ENCODE data around the gene UNC45B.
"Not testable (repeated sequence)": the region's sequence is repeated elsewhere in the genome, so short reads cannot be mapped to it uniquely, and the experiment has no call there.

Gene UNC45B

DNA sequence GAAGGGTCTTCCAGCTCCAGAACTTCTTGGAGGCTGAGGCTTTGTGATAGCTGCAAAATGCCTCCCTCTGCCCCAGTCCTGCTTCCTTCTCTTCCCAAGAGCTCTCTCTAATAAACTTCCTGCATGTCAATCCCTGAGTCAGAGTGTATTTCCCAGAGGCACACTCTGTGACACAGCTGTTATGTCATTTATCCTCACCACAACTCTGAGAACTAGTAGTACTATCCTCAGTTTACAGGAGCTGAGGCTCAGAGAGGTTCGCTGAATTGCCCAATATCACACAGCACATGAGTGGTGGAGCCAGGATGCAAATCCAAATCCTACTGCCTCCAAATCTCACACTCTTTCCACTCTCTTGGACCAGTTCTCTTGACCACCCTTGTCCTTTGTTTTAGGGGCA lies 20.0 kb downstream of the UNC45B start:
- in situ Hi-C loops (cut with HindIII; ENCODE audit: low sequenced_read_pairs), result no loop called here

DNA sequence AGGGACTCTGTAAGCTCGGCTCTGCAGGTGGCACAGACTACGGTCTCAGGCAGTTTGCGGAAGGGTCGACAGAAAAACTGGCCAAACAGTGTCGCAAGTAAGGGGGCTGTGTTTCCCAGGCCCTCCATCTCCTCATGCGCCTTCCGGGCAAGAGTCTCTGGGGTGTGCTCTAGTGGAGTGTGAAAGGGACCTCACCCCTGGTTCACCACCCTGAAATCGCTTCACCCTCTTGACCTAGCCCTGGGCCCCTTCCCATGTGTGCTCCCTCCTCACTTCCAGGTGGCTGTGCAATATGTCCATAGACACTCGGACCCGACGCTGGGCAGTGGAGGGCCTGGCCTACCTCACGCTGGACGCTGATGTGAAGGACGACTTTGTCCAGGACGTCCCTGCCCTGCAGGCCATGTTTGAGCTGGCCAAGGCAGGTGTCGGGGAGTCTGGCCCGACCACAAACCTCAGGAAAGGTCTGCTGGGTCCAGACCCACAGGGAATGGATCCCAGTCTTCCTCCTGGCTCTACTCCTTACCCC lies 22.3 kb downstream of the UNC45B start:
- in situ Hi-C loops (cut with HindIII; ENCODE audit: low sequenced_read_pairs), result no loop called here

DNA sequence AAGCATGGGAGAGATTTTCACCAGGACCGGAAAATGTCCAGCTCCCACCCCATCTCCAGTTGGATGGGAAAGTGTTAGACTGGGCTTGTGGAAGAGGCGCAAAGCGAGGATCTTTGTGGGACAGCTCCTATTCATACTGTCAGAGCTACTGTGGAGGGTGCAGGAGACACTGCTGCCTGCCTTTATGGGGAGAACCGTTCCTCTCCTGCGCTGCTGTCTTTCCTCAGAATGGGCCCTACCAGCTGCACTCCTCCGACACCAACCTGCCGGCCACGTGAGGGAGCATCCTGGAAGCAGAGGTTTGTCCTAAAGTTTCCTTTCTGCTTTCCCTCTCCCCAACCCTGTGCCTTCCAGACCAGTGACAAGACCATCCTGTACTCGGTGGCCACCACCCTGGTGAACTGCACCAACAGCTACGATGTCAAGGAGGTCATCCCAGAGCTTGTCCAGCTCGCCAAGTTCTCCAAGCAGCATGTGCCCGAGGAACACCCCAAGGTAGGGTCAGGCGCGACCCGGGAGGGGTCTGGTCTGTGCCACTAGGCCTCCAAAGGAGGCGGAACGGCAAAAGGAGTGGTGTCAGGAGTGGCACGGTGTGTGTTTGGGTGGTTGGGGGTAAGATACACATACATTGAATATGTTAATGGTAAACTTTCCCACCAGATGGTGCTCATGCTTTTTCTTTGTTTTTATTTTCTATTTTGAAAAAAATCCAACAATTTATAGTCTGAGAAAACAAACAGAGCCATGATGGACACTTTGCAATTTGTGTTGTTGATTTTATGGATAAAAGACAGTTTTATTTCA lies 23.6 kb downstream of the UNC45B start:
- in situ Hi-C loops (cut with HindIII; ENCODE audit: low sequenced_read_pairs), result no loop called here

DNA sequence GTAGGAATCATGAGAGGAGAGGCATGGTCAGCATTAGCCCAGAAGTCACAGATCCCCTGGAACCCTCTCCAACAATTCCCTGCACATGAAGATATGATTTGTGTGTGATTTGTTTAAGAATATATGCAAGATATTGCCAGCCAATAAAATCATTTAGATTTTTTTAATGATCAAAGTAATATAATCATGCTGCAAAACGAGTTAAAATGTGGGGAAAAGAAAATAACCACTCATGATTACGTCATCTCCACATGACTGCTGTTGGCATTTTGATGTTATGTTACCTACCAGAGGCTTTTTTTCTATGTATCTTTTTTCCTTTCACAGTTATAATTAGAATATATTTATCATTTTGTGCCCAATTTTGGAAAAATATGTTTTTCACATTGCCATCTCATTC lies 24.2 kb downstream of the UNC45B start:
- in situ Hi-C loops (cut with HindIII; ENCODE audit: low sequenced_read_pairs), result no loop called here

DNA sequence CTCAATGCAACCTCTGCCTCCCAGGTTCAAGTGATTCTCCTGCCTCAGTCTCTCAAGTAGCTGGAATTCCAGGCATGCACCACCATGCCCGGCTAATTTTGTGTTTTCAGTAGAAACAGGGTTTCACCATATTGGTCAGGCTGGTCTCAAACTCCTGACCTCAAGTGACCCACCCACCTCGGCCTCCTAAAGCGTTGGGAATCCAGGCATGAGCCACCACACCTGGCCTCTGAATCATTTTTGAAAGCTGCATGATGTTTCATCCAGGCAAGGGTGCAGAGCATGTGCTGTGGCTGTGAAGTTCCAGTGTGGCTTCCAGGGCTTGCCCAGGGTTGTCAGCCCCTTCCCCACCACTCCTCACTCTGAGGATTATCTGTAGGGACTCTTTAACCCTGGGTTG lies 24.7 kb downstream of the UNC45B start:
- in situ Hi-C loops (cut with HindIII; ENCODE audit: low sequenced_read_pairs), result not testable (repeated sequence)

DNA sequence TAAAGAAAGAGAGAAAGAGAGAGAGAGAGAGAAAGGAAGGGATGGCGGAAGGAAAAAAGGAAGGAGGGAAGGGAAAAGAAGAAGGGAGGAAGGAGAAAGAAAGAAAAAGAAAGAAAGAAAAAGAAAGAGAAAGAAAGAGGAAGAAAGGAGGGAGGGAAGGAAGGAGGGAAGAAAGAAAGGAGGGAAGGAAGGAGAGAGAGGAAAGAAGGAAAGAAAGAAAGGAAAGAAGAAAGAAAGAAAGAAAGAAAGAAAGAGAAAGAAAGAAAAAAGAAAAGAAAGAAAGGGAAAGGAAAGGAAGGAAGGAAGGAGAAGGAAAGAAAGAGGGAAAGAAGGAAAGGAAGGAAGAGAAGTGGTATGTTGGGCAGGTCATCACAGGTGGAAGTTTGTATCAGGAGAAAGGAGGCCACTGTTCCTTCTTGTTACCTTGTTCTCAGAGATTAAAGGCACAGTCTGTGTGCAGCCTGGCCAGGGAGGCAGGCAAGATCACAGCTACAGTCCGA lies 27.3 kb downstream of the UNC45B start:
- in situ Hi-C loops (cut with HindIII; ENCODE audit: low sequenced_read_pairs), result loop anchor here (25.0 kb wide), 1 partner anchor 337 kb away; no protein-coding TSS in a partner anchor

DNA sequence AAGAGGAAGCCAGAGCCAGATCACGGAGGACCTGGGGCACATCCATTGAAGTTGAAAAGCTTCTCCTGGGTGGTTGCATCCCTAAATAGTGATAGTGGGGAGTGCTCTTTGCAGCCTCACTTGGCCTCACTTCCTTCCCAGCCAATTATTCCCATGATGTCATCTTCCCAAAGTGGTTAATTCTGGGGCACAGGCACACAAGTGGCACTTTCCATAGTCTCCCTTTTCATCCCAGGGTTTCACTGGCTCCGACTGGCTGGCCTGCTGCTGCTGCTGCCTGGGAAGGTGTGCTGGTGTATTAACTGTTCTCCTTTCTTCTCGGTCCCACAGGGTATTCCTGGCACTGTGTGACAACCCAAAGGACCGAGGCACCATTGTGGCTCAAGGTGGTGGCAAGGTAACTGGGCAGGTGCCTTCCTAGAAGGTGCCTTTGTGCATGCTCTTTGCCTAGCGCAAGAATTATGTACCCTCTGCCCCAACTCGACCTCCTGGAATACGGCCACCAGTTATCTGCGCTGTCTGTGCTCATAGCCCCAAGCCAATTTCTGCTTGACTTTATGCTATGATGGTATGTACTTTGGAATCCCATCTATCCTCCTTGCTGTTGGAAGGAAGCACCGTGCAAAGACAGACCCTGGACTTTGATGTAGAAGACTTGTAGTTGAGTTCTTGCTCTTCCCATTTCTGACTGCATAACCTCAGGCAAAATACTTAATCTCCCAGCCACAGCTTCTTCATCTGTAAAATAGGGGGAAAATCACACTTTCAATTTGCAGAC lies 28.2 kb downstream of the UNC45B start:
- in situ Hi-C loops (cut with HindIII; ENCODE audit: low sequenced_read_pairs), result loop anchor here (25.0 kb wide), 1 partner anchor 336 kb away; no protein-coding TSS in a partner anchor

DNA sequence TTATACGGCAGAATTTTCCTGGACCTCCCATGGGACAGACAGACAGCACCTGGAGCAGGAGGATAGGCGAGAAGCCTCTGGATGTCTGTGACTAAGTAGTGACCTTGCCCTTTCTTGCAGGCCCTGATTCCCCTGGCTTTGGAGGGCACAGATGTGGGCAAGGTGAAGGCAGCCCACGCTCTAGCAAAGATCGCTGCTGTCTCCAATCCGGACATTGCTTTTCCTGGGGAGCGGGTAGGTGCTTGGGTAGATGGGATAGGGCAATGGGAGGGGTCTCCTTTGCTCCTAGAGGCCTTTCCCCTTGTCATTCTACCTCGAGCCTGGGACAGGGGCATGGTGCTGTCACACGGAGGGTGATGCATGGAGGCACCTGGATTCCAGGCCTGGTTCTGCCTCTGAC lies 29.3 kb downstream of the UNC45B start:
- in situ Hi-C loops (cut with HindIII; ENCODE audit: low sequenced_read_pairs), result loop anchor here (25.0 kb wide), 1 partner anchor 335 kb away; no protein-coding TSS in a partner anchor

DNA sequence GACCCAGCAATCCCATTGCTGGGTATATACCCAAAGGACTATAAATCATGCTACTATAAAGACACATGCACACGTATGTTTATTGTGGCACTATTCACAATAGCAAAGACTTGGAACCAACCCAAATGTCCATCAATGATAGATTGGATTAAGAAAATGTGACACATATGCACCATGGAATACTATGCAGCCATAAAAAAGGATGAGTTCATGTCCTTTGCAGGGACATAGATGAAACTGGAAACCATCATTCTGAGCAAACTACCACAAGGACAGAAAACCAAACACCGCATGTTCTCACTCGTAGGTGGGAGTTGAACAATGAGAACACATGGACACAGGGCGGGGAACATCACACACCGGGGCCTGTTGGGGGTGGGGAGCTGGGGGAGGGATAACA lies 31.8 kb downstream of the UNC45B start:
- in situ Hi-C loops (cut with HindIII; ENCODE audit: low sequenced_read_pairs), result loop anchor here (25.0 kb wide), 1 partner anchor 333 kb away; no protein-coding TSS in a partner anchor

DNA sequence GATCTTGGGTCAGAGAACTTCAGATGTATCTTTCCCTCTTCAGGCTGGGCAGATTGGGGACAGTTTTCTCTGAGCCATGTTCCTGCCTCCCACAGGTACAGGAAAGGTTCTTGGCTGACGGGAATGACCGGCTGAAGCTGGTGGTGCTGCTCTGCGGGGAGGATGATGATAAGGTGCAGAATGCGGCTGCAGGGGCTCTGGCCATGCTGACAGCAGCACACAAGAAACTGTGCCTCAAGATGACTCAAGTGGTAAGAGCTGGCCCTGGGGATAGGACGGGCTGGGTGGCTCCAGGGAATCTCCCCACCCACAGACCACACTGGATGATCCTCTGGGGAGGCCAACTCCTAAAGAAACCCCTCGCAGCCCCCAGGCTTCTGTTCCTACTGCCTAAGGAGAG lies 35.7 kb downstream of the UNC45B start:
- in situ Hi-C loops (cut with HindIII; ENCODE audit: low sequenced_read_pairs), result loop anchor here (25.0 kb wide), 1 partner anchor 329 kb away; no protein-coding TSS in a partner anchor

DNA sequence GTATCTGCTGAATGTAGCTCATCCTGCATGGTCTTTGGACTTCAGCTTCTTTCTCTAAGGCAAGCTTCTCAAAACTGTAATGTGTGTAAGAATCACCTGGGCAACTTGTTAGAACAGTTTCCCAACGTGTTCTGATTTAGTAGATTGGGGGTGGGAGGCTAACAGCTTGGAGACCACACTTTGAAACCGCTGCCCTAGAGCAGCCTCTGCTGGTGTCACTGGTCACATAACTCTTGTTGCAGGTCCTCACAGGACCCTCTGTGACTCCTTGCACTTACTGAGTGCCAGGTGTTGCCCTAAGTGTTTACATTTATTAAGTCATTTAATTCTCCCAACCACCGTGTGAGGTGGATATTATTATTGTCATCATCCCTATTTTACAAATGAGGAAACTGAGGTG lies 36.7 kb downstream of the UNC45B start:
- in situ Hi-C loops (cut with HindIII; ENCODE audit: low sequenced_read_pairs), result loop anchor here (25.0 kb wide), 1 partner anchor 328 kb away; no protein-coding TSS in a partner anchor

DNA sequence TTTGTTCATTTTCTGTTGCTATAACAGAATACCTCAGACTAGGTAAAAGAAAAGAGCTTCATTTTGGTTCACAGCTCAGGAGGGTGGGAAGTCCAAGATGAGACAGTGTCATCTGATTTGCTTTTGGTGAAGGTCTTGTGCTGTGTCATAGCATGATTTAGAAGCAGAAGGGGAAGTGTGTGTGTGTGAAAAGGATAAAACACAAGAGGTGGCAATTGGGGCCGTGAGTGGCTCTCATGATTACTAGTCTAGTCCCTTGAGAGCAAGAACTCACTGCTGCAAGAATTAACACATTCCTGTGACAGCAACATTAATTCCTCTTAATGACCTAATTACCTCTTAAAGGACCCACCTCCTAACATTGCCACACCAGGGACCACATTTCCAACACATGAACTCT lies 38.2 kb downstream of the UNC45B start:
- in situ Hi-C loops (cut with HindIII; ENCODE audit: low sequenced_read_pairs), result loop anchor here (25.0 kb wide), 1 partner anchor 326 kb away; no protein-coding TSS in a partner anchor

DNA sequence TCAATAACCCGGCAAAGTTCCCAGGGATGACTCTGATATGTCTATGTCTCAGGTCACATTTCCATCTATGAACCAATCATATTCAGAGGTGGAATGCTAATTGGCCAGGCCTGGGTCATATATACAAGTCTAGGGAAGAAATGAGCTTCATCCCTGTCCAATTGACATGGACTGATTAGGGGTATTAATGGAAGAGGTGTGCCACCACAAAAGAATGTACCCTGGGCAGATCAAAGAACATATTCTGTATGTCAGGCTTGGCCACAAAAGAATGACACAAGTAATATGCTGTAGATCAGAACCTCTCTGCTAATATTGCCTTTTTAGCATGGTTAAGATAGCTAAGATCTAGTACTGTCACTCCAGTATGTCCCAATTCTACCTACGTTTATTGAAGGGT lies 39.9 kb downstream of the UNC45B start:
- in situ Hi-C loops (cut with HindIII; ENCODE audit: low sequenced_read_pairs), result loop anchor here (25.0 kb wide), 1 partner anchor 325 kb away; no protein-coding TSS in a partner anchor

DNA sequence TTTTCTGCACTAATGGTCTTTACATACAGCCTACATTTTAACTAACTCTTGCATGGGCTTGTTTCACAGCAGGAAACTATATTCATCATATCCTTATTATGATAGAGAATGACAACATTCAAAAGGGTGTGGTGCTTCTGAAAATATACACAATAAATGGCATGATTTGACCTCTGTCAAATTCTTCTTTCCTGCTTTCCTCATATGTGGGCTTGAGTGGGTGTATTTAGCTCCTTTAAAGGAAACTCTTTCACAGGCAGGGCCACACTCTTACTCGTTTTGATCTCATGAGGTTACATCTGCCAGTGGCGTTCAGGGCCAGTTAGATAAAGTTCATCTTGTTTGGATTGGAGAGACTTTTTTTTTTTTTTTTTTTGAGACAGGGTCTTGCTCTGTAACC lies 40.5 kb downstream of the UNC45B start:
- in situ Hi-C loops (cut with HindIII; ENCODE audit: low sequenced_read_pairs), result loop anchor here (25.0 kb wide), 1 partner anchor 324 kb away; no protein-coding TSS in a partner anchor

DNA sequence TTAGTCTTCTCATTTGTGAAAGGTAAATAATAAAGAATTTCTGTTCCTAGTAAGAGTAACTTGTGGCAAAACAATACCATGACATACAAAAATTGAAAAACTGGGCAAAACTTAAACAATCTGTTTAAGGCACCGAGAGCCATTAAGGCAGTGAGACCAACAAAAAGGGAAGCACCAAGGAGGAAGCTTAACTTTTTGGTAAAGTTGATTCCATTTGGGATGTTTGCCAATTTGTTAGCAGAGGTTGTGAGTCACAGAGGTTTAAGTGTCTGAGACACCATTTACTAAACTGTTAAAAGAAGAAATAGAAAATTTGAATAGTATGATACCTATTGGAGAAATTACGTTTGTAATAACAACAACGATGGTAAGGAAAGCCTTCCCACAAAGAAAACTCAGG lies 41.7 kb downstream of the UNC45B start:
- in situ Hi-C loops (cut with HindIII; ENCODE audit: low sequenced_read_pairs), result loop anchor here (25.0 kb wide), 1 partner anchor 323 kb away; no protein-coding TSS in a partner anchor

DNA sequence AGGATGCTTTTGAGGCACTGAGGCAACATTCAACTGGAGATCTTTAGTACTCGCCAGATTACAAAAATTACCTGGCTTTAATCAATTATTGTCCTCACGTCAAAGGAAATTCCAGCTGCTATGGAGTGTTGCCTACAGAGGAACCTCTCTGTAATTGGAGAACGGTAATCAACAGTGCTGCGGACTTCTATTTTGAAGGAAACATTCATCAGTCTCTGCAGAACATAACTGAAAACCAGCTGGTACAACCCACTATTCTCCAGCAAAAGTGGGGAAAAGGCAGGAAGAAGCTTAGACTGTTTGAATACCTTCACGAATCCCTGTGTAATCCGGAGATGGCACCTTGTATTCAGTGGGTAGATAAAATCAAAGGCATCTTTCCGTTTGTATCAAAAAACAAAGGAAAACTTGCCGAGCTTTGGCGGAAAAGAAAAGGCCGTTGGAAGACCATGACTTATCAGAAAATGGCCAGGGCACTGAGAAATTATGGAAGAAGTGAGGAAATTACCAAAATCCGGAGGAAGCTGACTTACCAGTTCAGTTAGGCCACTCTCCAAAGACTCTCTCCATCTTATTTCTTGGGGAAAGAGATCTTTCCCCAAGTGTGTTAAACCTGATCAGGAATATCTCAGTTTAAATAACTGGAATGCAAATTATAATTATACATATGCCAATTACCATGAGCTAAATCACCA lies 43.5 kb downstream of the UNC45B start:
- in situ Hi-C loops (cut with HindIII; ENCODE audit: low sequenced_read_pairs), result loop anchor here (25.0 kb wide), 1 partner anchor 321 kb away; no protein-coding TSS in a partner anchor

DNA sequence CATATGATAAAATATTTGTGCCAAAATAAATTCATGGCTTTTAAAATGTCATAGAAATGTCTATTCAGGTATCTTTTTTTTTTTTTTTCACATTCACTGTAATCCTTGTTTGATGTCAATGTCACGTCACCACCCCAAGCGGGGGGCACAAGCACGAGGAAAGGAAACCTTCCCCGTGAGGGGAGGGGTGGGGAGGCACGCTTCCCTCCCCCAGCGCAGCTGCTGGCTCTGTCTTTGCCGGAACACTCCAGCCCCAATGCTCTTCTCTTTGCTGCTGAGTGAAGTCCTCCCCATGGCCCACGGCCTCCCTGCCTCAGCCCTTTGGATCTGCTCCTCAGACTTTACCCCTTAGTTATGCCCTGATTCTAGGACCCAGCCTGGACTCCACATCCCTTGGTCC lies 45.1 kb downstream of the UNC45B start:
- in situ Hi-C loops (cut with HindIII; ENCODE audit: low sequenced_read_pairs), result loop anchor here (25.0 kb wide), 1 partner anchor 320 kb away; no protein-coding TSS in a partner anchor

DNA sequence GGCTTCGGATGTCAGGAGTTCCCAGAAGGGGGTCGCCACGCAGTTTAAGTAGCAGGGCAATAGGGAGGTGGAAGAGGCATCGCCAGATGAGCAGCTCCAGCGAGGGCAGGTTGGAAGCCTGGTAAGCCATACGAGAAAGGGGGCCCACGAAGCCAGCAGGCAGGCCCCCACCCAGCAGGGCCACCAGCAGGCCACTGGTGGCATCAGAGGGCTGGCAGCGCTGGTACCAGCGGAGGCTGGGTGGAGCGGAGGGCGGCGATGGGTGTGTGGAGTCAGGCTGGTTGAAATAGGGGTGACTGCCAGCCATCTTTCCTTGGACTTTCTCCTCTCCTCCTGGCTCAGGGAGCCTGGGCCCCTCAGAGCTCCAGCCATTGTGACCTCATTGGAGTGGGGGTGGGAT lies 46.4 kb downstream of the UNC45B start, which contains the start of gene SLC35G3:
Gene SLC35G3 (minus strand): TSS at position 393 of the 400 bp plus-strand sequence. CDS start 86 bp downstream, at position 307.
- in situ Hi-C loops (cut with HindIII; ENCODE audit: low sequenced_read_pairs), result loop anchor here (25.0 kb wide), 1 partner anchor 318 kb away; no protein-coding TSS in a partner anchor

DNA sequence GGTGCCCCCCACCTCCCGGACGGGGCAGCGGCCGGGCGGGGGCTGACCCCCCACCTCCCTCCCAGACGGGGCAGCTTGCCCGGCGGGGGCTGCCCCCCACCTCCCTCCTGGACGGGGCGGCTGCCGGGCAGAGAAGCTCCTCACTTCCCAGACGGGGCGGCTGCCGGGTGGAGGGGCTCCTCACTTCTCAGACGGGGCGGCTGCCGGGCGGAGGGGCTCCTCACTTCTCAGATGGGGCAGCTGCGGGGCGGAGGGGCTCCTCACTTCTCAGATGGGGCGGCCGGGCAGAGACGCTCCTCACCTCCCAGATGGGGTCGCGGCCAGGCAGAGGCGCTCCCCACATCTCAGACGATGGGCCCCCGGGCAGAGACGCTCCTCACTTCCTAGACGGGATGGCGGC lies 47.4 kb downstream of the UNC45B start:
- in situ Hi-C loops (cut with HindIII; ENCODE audit: low sequenced_read_pairs), result loop anchor here (25.0 kb wide), 1 partner anchor 317 kb away; no protein-coding TSS in a partner anchor

DNA sequence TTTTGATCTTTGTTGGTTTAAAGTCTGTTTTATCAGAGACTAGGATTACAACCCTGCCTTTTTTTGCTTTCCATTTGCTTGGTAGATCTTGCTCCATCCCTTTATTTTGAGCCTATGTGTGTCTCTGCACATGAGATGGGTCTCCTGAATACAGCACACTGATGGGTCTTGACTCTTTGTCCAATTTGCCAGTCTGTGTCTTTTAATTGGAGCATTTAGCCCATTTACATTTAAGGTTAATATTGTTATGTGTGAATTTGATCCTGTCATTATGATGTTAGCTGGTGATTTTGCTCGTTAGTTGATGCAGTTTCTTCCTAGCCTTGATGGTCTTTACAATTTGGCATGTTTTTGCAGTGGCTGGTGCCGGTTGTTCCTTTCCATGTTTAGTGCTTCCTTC lies 55.0 kb downstream of the UNC45B start:
- in situ Hi-C loops (cut with HindIII; ENCODE audit: low sequenced_read_pairs), result not testable (repeated sequence)

Data from endothelial cell of hepatic sinusoid (primary cell).